DMS53 treated with DMSO at 0.1 percent for 48 hours (cell line): Measurements from ENCODE around the gene BMPER.

Experiments
- DNase-seq: peaks from one replicate; lab custom pipeline; 2025; ENCODE audit not compliant: unreplicated experiment; lab: John Stamatoyannopoulos, UW

Gene BMPER

GRCh38 chr7:33964417-33965182, 59.3 kb downstream of the BMPER start:
- no peak for DNase-seq

GRCh38 chr7:33965183-33965744, 59.9 kb downstream of the BMPER start:
- no peak for DNase-seq

GRCh38 chr7:33968591-33968990, 63.3 kb downstream of the BMPER start:
- no peak for DNase-seq

- no peak for DNase-seq
Observed at GRCh38 chr7:33970536-33970935, 65.2 kb downstream of the BMPER start.

GRCh38 chr7:33971106-33971505, 65.8 kb downstream of the BMPER start:
- no peak for DNase-seq

GRCh38 chr7:33973231-33974015, 68.1 kb downstream of the BMPER start:
- no peak for DNase-seq

GRCh38 chr7:33979300-33979806, 74.0 kb downstream of the BMPER start:
- no peak for DNase-seq

- DNase-seq = no peak
Observed at GRCh38 chr7:33979807-33980355, 74.5 kb downstream of the BMPER start.

GRCh38 chr7:33981226-33981625, 75.9 kb downstream of the BMPER start:
- DNase-seq = no peak

- DNase-seq = no peak
Observed at GRCh38 chr7:33981671-33982424, 76.5 kb downstream of the BMPER start.

GRCh38 chr7:33982425-33982786, 77.1 kb downstream of the BMPER start:
- no peak for DNase-seq

GRCh38 chr7:33986451-33986850, 81.1 kb downstream of the BMPER start:
- no peak for DNase-seq

GRCh38 chr7:33986951-33987947, 81.9 kb downstream of the BMPER start:
- DNase-seq = peak; percentile 86

- no peak for DNase-seq
Observed at GRCh38 chr7:33996899-33997298, 91.6 kb downstream of the BMPER start.

- DNase-seq = no peak
Observed at GRCh38 chr7:33998476-33998875, 93.1 kb downstream of the BMPER start.

GRCh38 chr7:34011017-34011695, 105.8 kb downstream of the BMPER start:
- no peak for DNase-seq

- no peak for DNase-seq
Observed at GRCh38 chr7:34011696-34012095, 106.4 kb downstream of the BMPER start.

- DNase-seq = no peak
Observed at GRCh38 chr7:34013421-34013820, 108.1 kb downstream of the BMPER start.

GRCh38 chr7:34015651-34016050, 110.3 kb downstream of the BMPER start:
- no peak for DNase-seq
